ENCODE results near the gene BDKRB1.

The BDKRB1 gene

DNA sequence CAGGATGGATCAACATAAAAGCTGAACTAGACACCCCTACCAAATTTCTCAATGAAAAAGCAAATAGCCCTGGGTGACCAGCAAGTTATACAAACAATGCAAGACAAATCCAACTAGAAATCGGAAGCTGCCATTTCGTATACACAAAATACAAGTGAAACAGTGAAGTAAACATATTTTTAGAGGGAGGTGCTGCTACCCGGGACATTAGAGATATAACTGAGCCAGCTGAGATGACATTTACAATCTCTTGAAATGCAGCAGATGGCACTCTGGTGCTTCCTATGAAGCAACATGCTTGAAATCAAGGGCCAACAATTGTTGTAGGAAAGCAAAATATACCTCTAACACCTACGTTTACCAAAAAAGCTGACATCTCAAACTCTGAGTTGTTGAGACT is 25.5 kb downstream of the BDKRB1 start:
- no peak for DNase-seq (ENCODE audit: low spot score)

DNA sequence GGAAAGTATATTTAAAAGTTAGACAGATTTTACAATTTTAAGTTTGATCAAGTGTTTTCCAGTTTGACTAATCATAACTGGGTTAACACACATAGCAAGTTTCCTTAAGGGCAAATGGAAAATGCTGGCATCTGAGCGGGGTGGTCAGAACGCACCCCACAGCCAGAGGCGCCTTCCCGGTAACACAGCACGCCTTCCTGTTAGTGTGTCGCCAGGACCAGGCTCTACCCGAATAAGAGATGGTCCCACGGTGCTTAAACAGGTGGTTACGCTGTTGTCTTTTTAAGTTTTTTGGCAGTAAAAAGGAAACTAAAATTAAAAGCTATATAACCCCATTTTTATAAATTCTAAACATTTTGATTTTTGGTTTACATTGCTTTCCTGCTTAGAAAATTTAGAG is 28.0 kb downstream of the BDKRB1 start:
- no peak for DNase-seq (ENCODE audit: low spot score)

DNA sequence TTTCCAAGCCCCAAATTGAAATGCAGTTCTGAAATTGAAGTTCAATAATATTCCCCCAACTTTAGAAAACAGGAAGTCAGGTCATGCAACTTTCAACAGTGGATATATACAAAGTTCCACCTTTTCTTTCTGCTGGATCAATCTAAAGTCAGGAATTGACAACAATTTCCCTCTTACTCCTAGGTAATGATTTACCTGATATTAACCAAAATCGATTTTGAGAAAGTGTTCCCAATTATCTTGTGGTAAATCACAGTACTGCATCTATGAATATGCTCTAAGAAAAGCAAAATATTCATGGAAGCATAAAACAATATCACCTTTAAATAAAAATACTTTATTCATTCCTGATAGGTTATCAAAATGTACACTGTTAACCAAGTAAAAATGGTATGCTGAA is 28.4 kb downstream of the BDKRB1 start:
- DNase-seq (ENCODE audit: low spot score): no peak

DNA sequence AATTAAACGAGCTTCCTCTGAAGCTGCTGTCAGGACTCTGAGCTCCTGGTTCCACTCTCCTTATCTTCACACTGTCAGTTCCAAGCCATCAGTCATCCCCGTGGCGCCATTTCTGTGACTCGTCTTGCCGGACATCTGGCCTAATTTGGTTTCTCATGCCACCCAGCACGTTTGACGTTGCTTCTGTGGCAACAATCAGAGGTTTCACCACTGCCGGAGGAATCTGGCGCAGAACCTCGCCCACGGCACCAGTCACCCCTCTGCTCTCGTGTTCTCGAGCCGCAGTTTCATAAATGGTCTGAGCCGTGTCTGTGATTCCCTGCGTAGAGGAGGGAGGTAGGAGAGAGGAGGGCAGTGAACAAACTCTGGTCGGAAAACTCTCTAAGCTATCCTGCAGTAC is 29.7 kb downstream of the BDKRB1 start:
- no peak for DNase-seq (ENCODE audit: low spot score)

DNA sequence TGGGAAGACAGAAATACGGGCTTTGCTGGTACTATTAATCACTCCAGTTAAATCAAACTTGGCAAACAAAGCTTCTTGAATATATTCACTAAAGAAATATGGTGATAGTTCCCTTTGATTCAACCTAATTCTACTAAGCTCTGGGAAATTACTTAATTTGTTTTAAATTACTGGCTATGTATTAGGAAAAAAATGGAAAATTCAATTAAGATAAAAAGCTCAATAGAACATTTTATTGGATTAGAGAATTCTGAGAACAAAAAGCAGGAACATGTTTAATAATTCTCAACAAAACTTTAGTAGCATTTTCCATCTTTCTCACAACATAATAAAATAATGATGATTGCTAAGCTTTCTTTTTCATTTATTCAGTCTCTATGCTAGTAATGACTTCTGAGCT is 30.2 kb downstream of the BDKRB1 start:
- no peak for DNase-seq (ENCODE audit: low spot score)

DNA sequence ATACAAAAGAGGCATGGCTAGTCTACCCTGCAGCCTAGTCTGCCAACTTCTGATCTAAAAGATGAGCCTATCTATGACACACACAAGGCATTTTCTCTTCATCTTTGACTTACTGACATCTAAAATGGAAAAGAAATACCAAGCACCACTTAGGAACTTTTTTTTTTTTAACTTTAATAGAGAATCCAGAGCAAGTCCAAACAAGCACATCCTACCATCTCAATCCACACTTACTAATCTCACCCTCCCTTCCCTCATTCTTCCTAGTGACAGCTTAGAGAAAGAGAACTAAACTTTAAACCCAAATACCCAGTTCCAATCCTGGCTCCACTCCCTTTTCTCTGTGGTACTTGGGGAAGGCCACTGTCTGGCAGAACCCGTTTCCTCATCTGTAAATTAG is 31.8 kb downstream of the BDKRB1 start:
- DNase-seq (ENCODE audit: low spot score): no peak

DNA sequence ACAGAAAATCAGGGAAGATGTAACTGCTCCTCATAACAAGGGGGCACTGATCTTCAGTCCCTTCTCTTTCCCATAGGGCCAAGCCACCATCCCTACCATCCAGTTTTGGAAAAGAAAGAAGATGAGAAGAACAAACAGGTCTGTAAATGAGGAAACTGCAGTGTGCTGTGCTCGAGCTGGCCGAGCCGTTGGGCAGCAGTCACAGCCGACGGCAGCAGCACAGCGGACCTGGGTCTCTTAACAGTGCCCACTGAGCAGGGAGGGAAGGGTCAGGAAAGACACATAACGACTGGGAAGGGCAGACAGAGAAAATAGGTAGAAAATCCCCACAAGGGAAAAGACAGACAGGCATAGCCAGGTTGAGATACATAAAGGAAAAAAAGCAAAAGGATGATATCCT is 38.2 kb downstream of the BDKRB1 start:
- no peak for DNase-seq (ENCODE audit: low spot score)

DNA sequence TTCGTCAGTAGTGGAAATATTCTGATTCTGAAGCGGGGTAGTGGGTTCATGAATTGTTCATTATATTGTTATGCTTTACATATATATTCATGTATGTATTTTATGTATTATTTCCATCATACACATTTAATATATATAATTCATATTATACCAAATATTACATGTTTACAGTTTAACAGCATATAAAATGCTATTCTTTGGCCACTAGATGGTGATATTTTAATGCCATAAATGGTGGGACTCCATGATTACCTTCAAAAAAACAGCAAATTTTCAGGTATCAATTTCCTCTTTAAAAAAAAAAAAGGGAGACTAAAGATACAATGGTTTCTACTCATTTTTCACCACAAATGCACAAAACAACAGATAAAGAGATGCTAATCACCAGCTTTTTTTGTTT is 41.0 kb downstream of the BDKRB1 start:
- no peak for DNase-seq (ENCODE audit: low spot score)

DNA sequence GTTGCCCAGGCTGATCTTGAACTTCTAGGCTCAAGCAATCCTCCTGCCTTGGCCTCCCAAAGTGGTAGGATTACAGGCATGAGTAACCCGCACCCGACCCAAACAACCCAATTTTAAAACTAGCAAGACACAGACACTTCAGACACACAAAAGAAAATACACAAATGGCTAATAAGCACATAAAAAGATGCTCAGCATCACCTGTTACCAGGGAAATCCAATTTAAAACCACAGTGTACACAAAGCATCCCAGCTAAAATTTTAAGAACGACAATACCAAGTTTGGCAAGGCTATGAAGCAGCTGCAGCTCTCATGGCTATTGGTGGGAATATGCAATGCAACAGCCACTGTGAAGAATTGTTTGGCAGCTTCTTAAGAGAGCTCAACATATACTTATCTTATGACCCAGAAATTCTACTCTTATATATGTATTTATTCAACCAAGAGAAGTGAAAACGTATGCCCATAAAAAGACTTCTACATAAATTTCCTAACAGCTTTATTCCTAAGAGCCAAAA is 42.0 kb downstream of the BDKRB1 start:
- no peak for DNase-seq (ENCODE audit: low spot score)

DNA sequence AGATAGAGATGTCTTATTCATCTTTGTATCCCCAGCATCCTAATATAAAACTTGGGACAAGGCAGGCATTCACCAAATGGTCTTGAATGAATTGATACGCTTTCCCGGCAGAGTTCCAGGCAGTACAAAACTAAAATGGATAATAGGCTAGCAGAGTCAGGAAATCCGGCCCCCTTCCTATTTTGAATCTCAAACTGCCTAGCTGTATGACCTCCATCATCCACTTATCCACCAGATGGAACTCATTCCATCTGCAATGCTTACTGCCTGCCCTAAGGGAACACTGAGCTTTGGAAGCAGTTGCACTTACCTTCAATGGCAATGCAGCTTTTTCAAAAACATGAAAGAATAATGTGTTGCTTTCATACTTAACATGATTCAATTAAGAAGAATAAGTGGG is 43.4 kb downstream of the BDKRB1 start:
- DNase-seq (ENCODE audit: low spot score): no peak

DNA sequence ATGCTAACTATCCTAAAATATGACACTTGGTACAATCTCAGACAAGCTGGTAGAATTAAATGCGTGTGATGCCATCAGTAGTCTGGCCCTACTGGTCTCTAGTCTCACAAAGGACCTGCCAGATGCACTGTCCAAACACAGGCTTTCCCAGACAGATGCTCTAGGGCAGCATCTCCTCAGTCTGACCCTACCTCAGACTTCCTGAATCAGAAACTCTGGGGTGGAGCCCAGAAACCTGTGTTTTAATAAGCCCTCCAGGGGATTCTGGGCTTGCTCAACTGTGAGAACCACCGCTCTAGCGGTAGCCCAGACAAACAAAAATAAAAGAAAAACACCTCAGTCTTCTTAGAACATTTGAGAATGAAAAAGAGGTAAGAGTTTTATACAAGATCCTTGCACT is 48.0 kb downstream of the BDKRB1 start:
- no peak for DNase-seq (ENCODE audit: low spot score)

DNA sequence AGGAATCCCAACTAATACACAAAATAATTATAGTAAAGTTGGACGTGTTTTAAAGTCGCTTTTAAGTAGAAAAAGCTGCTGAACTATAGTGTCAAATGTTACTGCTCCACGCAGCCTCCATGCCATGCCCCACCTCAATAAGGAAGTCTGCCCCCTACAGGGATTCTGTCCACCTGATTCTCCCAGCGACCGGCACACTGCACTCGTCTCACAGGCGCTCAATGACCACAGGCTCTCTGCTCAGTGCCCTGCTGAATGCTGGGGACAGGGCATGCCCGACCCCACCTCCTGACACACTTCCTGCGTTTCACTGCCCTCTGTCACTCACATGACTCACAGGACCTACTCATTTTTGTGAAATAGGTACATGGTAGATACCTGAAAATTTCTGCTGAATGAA is 48.9 kb downstream of the BDKRB1 start:
- DNase-seq (ENCODE audit: low spot score): no peak

DNA sequence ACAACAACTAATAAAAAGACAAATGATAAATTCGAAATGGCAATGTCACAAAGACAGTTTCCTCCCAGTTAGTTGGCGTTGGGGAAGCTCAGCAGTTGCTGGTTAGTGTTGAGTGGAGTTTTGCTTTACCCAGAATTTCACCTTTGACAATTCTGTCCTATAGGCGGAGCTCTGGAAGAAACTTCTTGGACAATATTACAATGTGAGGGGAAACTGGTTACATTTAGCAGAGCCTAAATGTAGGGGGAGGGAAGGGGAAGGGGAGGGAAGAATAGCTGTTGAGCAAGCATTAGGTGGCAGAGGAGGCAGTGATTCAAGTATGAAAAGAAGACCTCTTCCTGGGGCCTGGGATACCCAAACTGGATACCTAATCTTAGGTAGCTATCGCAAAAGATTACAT is 51.4 kb downstream of the BDKRB1 start:
- no peak for DNase-seq (ENCODE audit: low spot score)

DNA sequence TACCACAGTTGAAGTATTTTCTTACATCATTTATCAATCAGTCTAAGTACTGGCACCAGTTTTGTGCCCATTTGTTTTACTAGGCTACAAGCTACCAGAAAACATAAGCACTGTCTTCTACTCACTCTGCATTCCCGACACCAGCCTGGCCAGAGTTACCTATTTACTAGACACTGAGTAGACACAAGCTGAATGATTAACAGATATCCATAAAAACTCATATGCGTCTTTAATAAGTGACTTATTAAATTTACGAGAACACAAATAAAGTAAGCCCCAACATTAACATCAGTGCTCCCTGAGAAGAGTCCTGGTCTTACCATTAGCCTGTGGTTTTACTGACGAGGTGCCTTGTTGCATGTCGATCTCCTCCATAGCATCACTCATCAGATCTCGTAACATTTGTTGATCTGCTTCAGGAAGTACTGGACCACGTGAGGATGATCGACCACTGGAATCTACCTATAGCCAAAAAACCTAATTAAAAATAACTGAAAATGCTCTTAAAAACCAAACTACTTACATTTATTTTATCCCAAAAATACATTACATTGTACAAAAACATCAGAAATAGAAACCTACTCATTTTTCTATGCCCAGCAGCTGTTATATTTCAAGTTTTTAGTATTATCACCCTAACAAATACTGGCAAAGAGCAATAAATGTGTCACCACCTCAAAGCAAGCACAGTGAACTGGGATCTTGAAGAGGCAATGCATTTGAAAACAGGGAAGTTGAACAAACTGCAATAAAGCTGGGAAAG is 53.3 kb downstream of the BDKRB1 start:
- DNase-seq (ENCODE audit: low spot score): no peak

DNA sequence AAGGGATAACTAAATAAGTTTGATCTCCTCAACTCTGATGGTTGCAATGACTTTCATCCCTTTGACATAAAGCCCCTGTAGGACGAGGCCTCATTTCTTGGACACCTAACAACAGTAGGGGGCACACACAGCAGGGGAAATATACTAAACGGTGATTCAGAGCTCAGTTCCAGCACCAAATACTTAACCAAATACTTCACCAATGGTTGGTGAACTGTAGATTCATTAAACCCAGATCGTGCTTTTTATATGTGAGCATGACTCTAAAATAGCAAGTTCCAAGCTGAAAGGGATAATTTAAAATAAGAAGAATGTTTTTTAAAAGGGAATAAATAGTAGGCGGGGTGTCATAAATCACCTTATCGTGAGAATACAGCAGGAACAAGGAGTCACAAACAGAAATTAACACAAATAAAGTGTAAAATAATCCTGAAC is 53.9 kb downstream of the BDKRB1 start:
- DNase-seq (ENCODE audit: low spot score): no peak

DNA sequence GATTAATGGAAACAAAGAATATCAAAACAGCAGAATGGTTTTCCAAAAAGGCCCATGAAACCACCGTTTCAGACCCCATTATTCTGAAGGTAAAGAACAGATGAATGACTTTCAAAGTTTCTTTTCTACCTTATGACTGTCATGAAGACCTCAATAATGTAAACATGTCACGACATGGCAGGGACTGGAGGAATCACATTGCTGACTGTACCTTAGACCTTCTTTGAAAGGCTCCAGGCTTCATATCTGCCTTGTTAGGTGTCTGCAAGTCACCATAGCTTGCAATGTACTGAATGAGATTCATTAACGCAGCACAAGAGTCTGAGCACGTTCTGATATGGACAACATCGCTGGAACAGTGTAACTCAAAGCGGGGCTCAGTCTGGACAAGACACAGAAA is 54.9 kb downstream of the BDKRB1 start:
- DNase-seq (ENCODE audit: low spot score): no peak

Measured in putamen (tissue), 1 donor.